Upper lobe of left lung (tissue), 6 donors: Measurements from ENCODE around the gene KIAA1549. TPM values are rescaled to one million over a fixed set of nuclear protein-coding genes. Genes with fewer than 3 reads are reported as not detected.

ENCODE experiments used
- ATAC-seq, 2 donors: fragments of 200-7000 bp; cut with Tn5 transposase; one replicate each; pipeline ENCODE4 v1.9.1; 2022; ENCODE audit warnings: mild to moderate bottlenecking in 2 of 2, moderate library complexity in 2 of 2; ENCODE audit not compliant: low FRiP score in 2 of 2
- DNase-seq, 2 donors: peaks; one replicate each; pipeline ENCODE4 v3.0.0-alpha.2; 2019 to 2020
- H3K27ac ChIP-seq, 4 donors: fragments of 200-600 bp; sonication (generic); one replicate each; pipeline ENCODE4 v1.5.1; 2016 to 2019
- H3K27me3 ChIP-seq, 4 donors: fragments of 200-600 bp; sonication (generic); one replicate each; pipeline ENCODE4 v1.5.1; 2017 to 2019
- H3K36me3 ChIP-seq, 4 donors: fragments of 200-600 bp; sonication (generic); one replicate each; pipeline ENCODE4 v1.5.1; 2016 to 2019
- H3K4me1 ChIP-seq, 4 donors: fragments of 200-600 bp; sonication (generic); one replicate each; pipeline ENCODE4 v1.5.1; 2018 to 2019
- H3K4me3 ChIP-seq, 4 donors: fragments of 200-600 bp; sonication (generic); one replicate each; pipeline ENCODE4 v1.5.1; 2017 to 2019; ENCODE audit warnings: mild to moderate bottlenecking in 2 of 4, moderate library complexity in 1 of 4
- H3K9me3 ChIP-seq, 4 donors: fragments of 200-600 bp; sonication (generic); one replicate each; pipeline ENCODE4 v1.5.1; 2018 to 2019
- EP300 ChIP-seq, 4 donors: sonication (generic); formaldehyde crosslinking; IDR thresholded peaks; one replicate each; pipeline ENCODE4 v1.5.1; 2017; ENCODE audit warnings: antibody characterized with exemption in 4 of 4, control low read depth in 2 of 4
- POLR2A ChIP-seq, 4 donors: fragments of 450-650 bp; IDR thresholded peaks; one replicate each; pipeline ENCODE4 v1.5.1; 2016 to 2017; ENCODE audit warnings: antibody characterized with exemption in 4 of 4, mild to moderate bottlenecking in 2 of 4
- POLR2AphosphoS5 ChIP-seq, 2 donors: sonication (generic); formaldehyde crosslinking; IDR thresholded peaks; one replicate each; pipeline ENCODE4 v1.5.1; 2017; ENCODE audit warnings: antibody characterized with exemption in 2 of 2
- WGBS, 2 donors: methylation state at CpG; one replicate each; pipeline ENCODE4 v1.1.5; 2017 to 2018; 5-methylcytosine and 5-hydroxymethylcytosine counted together
- small RNA-seq, 4 donors: library from RNA; depleted of rRNA; stranded (forward); fragments of <200 nt; gene quantifications; one replicate each; pipeline ENCODE3, GENCODE V24; 2016
- total RNA-seq, 6 donors: library from RNA; depleted of rRNA in 4 of 6; stranded (reverse); fragments of >200 nt in 4 of 6; gene quantifications; one replicate each; pipeline versions ENCODE4 v1.1.0 to v1.2.1, GENCODE V29; 2016 to 2021
- TF ChIP-seq, protein P1 (sequence below), 6 experiments: fragments of 450-650 bp in 4 of 6; fragments of 200-600 bp in 2 of 6; sonication (generic) in 2 of 6; IDR thresholded peaks; one replicate each; pipeline ENCODE4 v1.5.1; 2016 to 2019; ENCODE audit warnings: antibody characterized with exemption in 6 of 6
- donor health status: DM: no; HTN: no; CAD: no; lungs with moderate emphysema.
- donor health status: DM: no; HTN: yes; CAD: no; lungs with severe emphysema.

KIAA1549 gene
- total RNA-seq, 6 donors from 2014 or later, result 4.1 to 10.2 (median 5.3) TPM

DNA sequence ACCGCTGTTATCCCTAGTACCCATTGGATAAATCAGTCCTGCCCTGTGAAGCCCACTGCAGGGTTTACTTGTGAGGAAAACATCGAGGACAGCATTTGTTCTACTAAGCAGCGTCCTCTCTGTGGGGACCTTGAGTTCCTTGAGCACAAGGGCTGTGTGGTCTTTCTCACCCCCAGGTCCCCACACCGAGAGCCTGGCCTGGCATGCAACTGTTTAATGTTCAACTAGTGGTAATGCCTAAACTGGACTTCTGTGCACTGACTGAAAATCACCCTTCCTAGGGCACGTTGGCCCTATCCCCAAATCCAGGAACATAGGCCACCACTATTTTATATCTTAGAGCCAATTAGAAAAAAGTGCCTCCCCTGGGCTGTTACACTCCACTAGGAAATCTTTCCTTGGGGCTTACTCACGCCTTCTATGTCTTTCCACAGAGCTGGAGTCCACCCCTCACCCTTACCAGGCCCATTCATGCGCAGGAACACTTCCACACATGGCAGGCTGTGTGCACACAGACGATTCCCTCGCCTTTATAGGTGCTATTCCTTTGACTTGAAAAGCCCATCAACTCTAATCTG is 185.1 kb downstream of the KIAA1549 start:
- Histone ChIP-seq H3K36me3 (no peaks in the 10 kb centered on the region), H3K27ac (no peak overlapping the region), H3K27me3 (no peaks in the 10 kb centered on the region), H3K4me3 (no peak overlapping the region), H3K4me1 (peaks cover 0 to 3% (median 0%) of the 10 kb centered on the region in 4 donors), H3K9me3 (no peaks in the 10 kb centered on the region)
- no peak for DNase-seq
- TF ChIP-seq POLR2AphosphoS5 (IDR thresholded peaks at IDR 0.05) (no peak), POLR2A (IDR thresholded peaks at IDR 0.05) (no peak), EP300 (IDR thresholded peaks at IDR 0.05) (no peak)
- TF ChIP-seq, protein P1, sequence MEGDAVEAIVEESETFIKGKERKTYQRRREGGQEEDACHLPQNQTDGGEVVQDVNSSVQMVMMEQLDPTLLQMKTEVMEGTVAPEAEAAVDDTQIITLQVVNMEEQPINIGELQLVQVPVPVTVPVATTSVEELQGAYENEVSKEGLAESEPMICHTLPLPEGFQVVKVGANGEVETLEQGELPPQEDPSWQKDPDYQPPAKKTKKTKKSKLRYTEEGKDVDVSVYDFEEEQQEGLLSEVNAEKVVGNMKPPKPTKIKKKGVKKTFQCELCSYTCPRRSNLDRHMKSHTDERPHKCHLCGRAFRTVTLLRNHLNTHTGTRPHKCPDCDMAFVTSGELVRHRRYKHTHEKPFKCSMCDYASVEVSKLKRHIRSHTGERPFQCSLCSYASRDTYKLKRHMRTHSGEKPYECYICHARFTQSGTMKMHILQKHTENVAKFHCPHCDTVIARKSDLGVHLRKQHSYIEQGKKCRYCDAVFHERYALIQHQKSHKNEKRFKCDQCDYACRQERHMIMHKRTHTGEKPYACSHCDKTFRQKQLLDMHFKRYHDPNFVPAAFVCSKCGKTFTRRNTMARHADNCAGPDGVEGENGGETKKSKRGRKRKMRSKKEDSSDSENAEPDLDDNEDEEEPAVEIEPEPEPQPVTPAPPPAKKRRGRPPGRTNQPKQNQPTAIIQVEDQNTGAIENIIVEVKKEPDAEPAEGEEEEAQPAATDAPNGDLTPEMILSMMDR (IDR thresholded peaks at IDR 0.05), result no peak
- no peak for ATAC-seq
- WGBS, 2 donors, result 95 to 96% methylated on average over 8 to 9 of the region's 9 CpGs

GRCh38 chr7:138785587-138786437 is 195.4 kb downstream of the KIAA1549 start:
- Histone ChIP-seq H3K27ac (peak overlapping the region in 1 of 4 donors; percentile 9), H3K36me3 (no peaks in the 10 kb centered on the region), H3K4me3 (no peak overlapping the region), H3K9me3 (no peaks in the 10 kb centered on the region), H3K27me3 (no peaks in the 10 kb centered on the region), H3K4me1 (peaks cover 0 to 14% (median 0%) of the 10 kb centered on the region in 4 donors)
- DNase-seq, result no peak
- ATAC-seq, result peak; percentile 24 to 41
- TF ChIP-seq, protein P1 (IDR thresholded peaks at IDR 0.05), result no peak
- TF ChIP-seq POLR2AphosphoS5 (IDR thresholded peaks at IDR 0.05) (no peak), EP300 (IDR thresholded peaks at IDR 0.05) (no peak), POLR2A (IDR thresholded peaks at IDR 0.05) (no peak)
- 46 to 56% methylated on average over 10 of the region's 10 CpGs for WGBS, 2 donors

- 27 to 36% methylated on average over 4 of the region's 4 CpGs for WGBS, 2 donors
- Histone ChIP-seq H3K9me3 (no peaks in the 10 kb centered on the region), H3K4me3 (no peak overlapping the region), H3K4me1 (peaks cover 0 to 14% (median 0%) of the 10 kb centered on the region in 4 donors), H3K36me3 (no peaks in the 10 kb centered on the region), H3K27me3 (no peaks in the 10 kb centered on the region), H3K27ac (no peak overlapping the region)
- ATAC-seq (peak; percentile 45 to 63), DNase-seq (peak in 1 of 2 donors; percentile 79)
- TF ChIP-seq EP300 (IDR thresholded peaks at IDR 0.05) (peak in 1 of 4 donors; percentile 68), POLR2AphosphoS5 (IDR thresholded peaks at IDR 0.05) (no peak), POLR2A (IDR thresholded peaks at IDR 0.05) (no peak)
- TF ChIP-seq, protein P1 (IDR thresholded peaks at IDR 0.05), result no peak
Measured at GRCh38 chr7:138784692-138785091, 196.5 kb downstream of the KIAA1549 start.

Small RNA genes within 50 kb of the gene (small RNA-seq; reads per million reads assigned to genes)
- 0 reads per million in 4 donors for gene RNU6-1272P

Other genes with a start within 250 kb of the KIAA1549 start
- 1 to 10 TPM in 3 of 6 donors, under 1 TPM in 1, not detected in 2; 0.49 to 6.1 (median 3.6) TPM for gene TMEM213, start 183.4 kb downstream of the KIAA1549 start, total RNA-seq
- gene ATP6V0A4, start 183.2 kb downstream of the KIAA1549 start, total RNA-seq, result 1 to 10 TPM in 2 of 6 donors, under 1 TPM in 2, not detected in 2; 0.49 to 1.9 (median 1.3) TPM
- gene ZC3HAV1L, start 54.7 kb upstream of the KIAA1549 start, total RNA-seq, result 10 to 100 TPM in 2 of 6 donors, 1 to 10 TPM in 4; 3.4 to 12.6 (median 8.3) TPM
- 10 to 100 TPM; 30.2 to 47.6 (median 33.5) TPM for gene ZC3HAV1, start 128.3 kb upstream of the KIAA1549 start, total RNA-seq
- 10 to 100 TPM in 5 of 6 donors, 1 to 10 TPM in 1; 8.1 to 29.3 (median 17.1) TPM for gene UBN2, start 249.8 kb upstream of the KIAA1549 start, total RNA-seq